GM21786 (cell line): ENCODE results near the gene MXD1.
"Not testable (repeated sequence)": the region's sequence is repeated elsewhere in the genome, so short reads cannot be mapped to it uniquely, and the experiment has no call there.

ENCODE experiments used
- ATAC-seq: cut with Tn5 transposase; IDR thresholded peaks from one replicate; pipeline ENCODE4 v1.9.1; 2021; ENCODE audit not compliant: unreplicated experiment

Gene MXD1

GRCh38 chr2:69950671-69951070, 35.8 kb downstream of the MXD1 start:
- ATAC-seq = not testable (repeated sequence)

DNA sequence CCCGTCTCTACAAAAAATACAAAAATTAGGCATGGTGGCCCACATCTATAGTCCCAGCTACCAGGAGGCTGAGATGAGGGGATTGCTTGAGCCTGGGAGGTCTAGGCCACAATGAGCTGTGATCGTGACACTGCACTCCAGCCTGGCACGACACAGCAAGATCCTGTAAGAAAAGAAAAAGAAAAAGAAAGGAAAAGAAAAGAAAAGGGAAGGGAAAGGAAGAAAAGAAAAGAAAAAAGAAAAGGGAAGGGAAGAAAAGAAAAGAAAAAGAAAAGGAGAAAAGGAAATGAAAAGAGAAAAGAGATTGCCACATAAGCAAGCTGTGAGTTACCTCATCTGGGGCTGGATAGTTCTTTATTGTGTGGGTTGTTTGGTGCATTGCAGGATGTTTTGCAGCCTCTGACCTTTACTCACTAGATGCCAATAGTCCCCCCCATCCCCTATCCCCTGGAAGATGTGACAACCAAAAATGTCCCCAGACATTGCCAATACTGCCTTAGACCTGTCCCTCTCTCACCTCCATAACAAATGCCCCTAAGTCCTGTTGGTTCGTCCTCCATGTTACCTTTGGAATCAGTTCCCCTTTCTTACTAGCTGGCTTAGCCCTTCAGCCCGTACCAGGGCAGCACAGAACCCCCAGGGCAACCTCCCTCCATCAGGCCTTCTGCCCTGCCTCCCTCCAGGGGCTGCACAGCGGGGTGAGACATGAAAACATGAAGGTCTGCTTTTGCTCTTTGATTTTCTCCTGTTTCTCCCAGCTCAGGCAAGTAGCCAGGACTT, 37.6 kb downstream of the MXD1 start:
- no peak for ATAC-seq

DNA sequence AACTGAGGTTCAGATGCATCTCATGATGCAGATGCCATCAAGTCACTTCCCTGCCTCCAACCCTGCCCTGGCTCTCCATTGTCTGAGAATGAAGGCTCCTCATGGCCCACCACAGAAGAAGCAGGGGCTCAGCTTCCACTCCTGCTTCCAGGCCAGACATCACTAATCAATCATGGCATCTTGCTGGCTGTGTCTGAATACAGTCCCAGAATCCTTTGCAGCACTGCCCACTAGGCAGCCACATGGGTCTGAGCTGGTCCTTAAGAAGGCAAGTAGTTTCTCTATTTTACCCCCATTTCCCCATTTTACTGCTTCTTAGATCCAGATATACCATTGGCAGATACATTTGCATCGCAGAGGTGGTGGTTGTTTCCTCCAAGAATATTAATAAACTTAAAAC, 39.2 kb downstream of the MXD1 start:
- no peak for ATAC-seq

- no peak for ATAC-seq
These were observed 40.1 kb downstream of the MXD1 start for GRCh38 chr2:69955029-69955428.

DNA sequence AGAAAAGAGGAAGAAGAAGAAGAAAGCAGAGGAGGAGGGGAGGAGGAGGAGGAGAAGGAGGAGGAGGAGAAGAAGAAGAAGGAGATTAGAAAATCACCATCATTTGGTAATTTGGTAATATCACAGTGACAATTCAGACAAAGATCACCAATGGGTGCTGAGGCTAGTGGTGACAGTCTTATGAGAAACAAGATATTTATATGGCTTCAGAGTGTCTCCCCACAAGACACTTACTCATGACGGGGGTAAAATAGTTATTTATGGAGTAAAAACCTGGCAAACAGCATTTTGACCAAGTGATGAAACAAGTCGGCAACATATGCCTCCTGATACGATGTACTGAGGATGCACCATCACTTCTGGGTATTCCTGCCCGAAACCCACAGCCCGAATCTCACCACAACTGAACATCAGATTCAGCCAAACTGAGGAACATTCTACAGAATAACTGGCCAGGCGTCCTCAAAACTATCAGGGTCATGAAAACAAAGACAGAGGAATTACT, 41.6 kb downstream of the MXD1 start:
- no peak for ATAC-seq

- no peak for ATAC-seq
These were observed 43.1 kb downstream of the MXD1 start for GRCh38 chr2:69957965-69958364.

GRCh38 chr2:69958480-69958879, 43.6 kb downstream of the MXD1 start:
- ATAC-seq = no peak

DNA sequence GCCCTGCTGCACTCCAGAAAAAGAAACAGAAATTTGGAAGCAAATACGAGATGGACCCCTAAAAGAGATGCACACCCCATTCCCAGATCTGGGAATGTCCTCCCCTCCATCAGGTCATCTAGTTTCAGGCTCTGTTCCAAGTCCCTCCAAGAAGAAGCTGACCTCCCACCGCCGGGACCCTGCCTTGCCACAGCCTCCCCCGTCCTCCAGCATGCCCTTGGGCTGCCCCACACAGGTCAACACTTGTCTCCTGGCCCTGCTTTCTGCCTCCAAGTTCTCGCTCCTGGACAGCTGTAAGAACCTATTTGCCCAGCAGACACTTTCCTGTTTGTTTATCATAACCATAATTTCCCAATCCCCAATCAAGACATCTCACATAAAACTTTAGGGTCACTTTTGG, 44.5 kb downstream of the MXD1 start:
- no peak for ATAC-seq

GRCh38 chr2:69960821-69961220, 45.9 kb downstream of the MXD1 start:
- no peak for ATAC-seq

GRCh38 chr2:69961496-69961895, 46.6 kb downstream of the MXD1 start, which contains the start of gene ASPRV1:
ASPRV1 (minus strand) TSS chr2:69961631; CDS start chr2:69961436, 195 bp downstream.
- no peak for ATAC-seq

DNA sequence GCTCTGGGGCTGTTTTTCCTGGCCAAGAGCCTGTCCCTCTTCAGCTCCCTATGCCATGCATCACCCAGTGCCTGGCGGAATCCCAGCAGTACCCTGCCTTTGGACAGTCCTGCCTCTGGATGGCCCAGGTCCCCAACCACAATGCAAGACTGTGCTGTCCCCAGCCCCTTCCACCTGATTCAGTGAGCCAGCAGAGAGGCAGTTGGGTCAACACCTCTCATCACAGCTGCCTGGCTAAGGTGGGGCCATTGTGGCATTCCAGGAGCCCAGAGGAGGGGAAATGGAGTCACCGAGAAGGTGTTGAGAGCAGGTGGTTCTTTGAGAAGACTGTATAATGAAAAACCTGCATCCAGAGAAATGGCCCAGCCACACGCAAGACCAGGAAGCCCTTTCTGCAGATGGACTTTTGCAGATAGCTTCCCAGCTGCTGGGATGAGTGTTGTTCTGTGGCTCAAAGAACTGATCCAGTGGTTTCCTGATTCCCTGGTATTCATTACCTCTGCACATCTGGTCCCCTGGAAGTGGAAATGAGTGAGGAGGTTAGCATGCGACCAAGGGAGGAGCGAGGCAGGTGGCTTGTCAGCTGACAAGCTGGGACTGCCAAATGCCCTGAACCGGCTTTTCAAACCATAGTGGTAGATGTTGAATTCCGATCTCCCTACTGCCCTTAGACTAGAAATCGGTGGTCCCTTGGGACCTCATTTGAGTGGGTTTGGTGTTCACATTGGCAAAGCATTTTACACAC, 48.2 kb downstream of the MXD1 start:
- ATAC-seq = no peak

GRCh38 chr2:69964353-69964841, 49.5 kb downstream of the MXD1 start:
- no peak for ATAC-seq

DNA sequence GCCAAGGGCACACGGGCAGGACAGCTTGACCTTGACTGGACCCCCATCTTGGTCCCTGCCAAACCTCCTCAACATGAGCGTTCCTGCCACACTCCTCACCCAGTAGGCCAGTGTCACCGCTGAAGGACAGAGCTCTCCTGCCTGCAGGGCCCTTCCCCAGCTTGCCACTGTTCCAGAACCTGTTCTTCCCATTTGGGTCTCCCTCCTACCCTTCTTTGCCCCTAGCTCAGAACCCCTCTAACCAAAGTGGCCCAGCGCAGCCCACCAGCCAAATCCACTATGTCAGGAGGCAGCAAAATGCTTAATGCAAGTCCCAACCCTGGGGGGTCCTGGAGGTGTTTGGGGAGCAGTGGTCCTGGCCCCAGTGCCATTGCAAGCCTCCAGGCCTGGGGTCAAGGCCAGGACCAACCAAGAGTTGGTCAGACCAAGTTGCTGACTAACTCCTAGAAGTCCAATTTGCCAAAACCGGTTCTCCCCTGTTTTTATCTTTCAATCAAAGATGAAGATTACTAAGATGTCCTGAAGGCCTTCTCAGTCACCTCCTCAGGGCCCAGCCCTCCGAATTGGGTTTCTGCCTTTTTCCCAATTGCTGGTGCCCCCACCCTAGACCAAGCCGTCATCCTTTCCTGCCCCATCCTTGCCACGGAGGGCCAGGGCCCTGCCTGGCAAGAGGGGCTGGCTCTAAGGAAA, 51.0 kb downstream of the MXD1 start:
- ATAC-seq = no peak

- no peak for ATAC-seq
These were observed 51.6 kb downstream of the MXD1 start for GRCh38 chr2:69966496-69966895.

- ATAC-seq = no peak
These were observed 53.7 kb downstream of the MXD1 start for GRCh38 chr2:69968609-69969008.

DNA sequence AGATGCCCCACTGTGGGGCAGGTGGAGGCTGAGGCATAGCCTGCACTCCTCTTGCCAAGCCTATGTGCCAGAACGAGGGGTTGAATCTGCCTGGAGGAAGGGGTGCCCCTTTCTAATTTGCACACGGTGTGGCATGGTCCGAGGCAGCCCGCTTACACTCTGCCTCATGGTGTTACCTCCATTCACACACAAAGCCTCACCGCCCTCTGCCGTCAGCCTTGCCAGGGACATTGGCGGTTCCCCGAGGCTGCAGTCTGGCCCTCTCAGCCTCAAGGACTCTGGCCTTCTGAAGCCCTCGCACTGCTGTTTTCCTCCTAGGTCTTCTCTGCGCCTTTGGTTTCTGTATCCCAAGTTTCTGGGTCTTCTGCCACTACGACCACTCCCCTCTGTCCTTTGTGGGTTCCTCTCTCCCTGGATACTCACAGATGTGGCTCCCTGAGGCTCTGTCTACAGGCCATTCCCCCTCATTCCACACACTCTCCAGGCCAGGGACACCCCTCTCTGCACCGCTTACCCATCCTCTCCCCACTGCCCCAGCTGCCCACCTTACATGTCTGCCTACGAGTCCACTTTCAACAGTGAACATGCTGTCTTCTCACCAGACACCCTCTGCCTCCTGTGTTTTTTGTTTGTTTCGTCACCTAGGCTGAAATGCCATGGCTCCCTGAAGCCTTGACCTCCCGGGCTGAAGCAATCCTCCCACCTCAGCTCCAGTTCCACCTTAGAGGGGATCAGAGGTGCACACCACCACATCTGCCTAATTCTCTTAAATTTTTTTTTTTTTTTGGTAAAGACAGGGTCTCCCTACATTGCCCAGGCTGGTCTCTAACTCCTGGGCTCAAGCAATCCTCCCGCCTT, 54.4 kb downstream of the MXD1 start:
- no peak for ATAC-seq

DNA sequence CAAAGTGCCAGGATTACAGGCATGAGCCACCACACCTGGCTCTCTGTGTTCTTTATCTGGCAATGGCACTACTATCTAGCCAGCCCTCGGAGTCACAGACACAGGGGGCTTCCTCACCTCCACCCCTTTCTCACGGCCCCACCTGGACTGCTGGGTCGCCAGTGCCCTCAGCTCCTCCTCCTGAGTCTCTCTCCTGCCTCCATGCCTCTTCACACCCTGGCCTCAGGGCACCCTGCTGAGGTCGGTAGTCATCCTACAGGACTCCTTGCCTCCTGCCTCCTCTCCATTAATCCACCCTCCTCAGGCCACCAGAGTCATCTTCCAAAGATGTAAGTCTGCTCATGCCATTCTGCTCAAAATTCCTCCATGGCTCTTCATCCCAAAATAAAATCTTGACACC, 55.1 kb downstream of the MXD1 start:
- ATAC-seq = no peak

DNA sequence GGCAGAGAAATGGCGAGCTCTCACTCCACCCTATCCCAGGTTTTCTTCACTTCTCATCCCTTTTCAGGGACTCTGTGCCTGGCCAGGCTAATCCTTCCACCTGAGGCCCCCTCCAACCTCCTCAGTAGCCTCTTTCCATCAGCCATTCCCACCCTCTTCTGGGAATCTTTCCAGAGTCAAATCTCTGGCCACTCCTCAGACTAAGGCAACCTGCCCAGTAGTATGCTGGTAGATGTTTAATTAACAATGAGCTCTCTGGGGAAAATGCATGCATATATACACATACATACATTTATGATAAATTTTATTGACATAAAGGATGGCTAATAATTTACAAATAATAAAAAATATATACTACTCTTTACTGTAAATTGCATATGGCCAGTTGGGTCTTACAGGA, 57.9 kb downstream of the MXD1 start:
- no peak for ATAC-seq

GRCh38 chr2:69973335-69973735, 58.4 kb downstream of the MXD1 start:
- no peak for ATAC-seq

- ATAC-seq = no peak
These were observed 60.4 kb downstream of the MXD1 start for GRCh38 chr2:69975136-69975852.
